Right hindlimb (tissue), 1 donor: ENCODE measurements around the gene CXCR5.

ENCODE experiments used
- DNase-seq: peaks from one replicate; pipeline ENCODE4 v3.0.0-alpha.2; 2018

The CXCR5 gene

GRCh38 chr11:118877487-118878162, 6.1 kb upstream of the CXCR5 start:
- no peak for DNase-seq

- DNase-seq = no peak
These were observed 5.5 kb upstream of the CXCR5 start for GRCh38 chr11:118878163-118878563.

DNA sequence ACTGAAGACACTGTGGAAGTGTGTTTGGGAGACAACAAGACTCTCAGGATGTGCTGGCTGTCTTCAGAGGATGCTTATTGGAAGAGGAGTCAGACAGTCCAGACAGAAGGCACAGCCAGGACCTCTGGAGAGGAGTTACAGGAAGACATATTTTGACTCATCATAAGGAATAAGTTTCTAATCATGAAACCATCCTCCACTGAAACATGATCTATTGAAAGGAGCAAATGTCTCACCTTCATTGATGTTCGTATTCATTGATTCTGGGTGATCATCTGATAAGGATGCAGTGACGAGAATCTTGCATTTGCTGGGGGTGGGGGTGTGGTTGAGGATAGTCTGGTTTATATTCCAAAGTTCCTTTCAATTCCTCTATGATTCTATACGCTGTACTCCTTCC, 2.5 kb upstream of the CXCR5 start:
- no peak for DNase-seq

DNA sequence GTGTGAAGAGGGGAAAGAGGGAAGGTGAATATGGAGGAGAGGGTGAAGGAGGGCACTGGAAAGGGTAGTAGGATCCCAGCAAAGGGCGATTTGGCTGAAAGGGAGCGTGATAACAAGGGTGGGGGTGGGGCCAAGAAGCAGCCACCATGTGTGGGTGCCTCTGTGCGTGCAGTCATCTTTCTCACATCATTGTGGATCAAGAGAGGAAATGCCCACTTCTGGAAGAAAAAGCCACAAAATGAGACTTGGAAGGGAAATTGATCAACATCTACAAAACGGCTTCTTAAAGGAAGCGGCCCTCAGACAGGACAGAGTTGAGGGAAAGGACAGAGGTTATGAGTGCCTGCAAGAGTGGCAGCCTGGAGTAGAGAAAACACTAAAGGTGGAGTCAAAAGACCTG, 1.2 kb upstream of the CXCR5 start:
- no peak for DNase-seq

- no peak for DNase-seq
These were observed 706 bp upstream of the CXCR5 start for GRCh38 chr11:118883004-118883367.

DNA sequence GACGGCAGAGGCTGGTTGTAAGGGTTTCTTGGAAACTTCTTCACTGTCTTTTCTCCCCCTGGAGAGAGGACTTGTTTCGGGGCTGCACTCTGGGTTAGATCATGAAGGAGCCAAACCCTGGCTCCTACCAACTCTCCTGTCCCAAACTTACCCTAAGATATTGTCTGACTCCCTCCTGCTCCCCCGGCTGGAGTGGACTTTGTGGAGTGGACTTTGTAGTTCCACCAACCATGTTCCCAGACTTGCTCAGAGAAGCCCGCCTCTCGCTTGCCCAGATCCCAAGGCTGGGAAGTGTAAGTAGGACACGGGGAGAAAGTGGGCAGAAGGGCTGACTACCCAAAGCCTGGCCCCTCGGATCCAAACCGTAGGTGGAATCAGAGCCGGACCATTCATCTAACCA, 1.2 kb downstream of the CXCR5 start:
- DNase-seq = no peak

DNA sequence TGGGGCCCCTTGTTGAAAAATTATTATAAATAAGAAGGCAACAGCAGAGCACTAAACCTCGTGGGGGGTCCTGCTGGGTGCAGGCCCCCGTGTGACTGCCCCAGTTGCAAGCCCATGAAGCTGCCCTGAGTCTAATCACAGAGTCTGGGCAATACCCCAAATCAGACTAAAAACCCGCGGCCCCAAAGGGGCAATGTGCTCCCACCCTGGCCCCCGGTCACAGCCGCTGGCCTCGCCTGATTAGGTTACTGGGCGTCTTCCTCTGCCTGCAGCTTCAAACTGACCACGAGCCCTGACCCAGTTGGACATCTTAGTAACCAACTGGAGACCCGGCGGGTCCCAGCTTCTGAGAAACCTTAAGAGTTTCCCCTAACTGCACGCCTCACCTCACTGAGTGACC, 1.6 kb downstream of the CXCR5 start:
- DNase-seq = no peak

DNA sequence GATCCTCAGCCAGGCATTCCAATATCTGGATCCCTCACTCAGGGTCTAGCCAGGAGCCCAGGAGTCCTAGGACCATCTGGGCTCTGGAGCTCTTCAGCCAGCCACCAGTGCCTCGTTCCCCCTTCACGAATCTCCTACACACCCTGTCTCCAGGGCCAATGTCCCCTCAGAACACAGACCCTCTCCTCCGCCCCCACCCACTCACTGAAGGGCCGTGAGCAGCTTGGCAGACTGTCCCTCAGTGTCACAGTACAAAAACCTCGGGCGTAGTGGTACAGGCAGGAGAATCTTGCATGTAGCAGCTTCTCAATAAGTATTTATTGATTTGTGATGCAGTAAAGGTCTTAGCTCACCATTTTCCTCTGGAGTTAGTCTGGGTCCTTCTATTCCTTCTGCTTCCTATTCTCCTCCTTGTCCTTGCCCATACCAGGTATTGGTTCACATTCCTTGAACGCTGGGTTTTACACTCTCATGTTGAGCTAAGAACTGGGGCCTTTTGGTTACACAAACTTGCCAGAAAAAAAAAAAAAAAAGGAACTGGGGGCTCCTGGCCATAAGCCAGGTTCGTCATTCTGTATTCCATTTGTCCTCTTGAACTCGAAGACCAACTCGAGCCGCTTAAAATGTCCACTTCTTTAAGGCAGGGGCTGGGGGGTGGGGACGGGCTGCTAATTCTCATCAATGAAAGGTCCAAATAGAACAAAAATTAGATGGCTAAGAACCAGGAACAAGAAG, 2.3 kb downstream of the CXCR5 start:
- DNase-seq = no peak

DNA sequence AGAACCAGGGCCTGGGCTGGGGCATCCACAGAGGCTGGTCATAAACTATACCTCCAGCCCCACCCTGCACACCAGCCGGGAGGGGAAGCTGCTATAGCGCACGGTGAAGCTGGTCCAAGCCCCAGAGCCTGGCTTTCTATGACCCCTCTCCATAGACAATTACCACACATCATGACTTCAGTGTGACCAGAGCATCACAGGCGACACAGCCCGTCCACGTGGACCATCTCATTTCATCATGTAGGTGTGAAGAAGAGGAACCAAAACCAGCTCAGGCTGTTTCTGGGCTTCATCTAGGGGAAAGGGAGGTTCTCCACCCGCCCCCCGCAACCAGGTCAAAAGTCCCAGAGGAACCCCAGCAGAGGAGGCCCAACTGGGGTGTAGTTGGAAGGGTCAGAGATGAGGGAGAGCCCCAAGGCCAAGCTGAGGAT, 3.0 kb downstream of the CXCR5 start:
- DNase-seq = no peak

- no peak for DNase-seq
These were observed 3.5 kb downstream of the CXCR5 start for GRCh38 chr11:118887206-118887605.

- DNase-seq = no peak
These were observed 4.7 kb downstream of the CXCR5 start for GRCh38 chr11:118888398-118888797.

DNA sequence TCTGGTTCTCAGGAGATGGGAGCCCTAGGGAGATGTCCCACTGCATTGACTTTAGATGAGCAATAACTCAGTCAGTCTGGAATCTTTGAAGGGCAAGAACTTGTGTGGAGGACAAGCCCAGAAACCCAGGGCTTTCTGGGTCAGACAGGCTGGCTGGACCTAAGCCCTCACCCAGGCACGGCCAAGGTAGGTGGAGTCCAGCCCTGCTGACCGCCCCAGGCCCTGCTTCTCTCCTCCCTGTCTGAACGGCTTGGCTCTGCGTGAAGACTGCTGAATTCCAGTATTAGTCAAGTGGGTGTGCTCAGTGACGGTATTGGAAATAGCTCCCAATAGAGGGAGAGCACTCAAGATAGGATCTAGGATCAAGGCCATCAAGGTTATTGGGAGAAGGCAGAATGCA, 6.1 kb downstream of the CXCR5 start:
- DNase-seq = no peak

GRCh38 chr11:118892514-118892913, 8.8 kb downstream of the CXCR5 start:
- DNase-seq = no peak

DNA sequence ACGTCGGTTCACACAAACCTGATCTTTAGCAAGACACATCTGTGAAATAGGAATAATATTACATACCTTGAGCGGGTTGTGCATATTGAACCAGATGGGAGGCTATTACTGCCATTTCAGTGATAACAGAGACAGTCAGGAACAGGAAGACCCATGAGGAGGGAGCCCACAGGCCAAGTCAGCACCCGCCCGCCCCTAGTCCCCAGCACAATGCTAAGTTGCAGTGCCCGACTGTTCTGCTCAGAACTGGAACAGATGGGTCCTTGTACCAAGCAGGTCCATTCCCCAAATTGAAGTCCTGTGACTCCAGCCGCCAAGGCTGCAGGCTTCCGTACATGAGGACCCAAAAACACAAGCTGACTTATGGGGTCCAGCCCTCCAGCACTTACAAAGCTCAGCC, 9.3 kb downstream of the CXCR5 start:
- DNase-seq = no peak

DNA sequence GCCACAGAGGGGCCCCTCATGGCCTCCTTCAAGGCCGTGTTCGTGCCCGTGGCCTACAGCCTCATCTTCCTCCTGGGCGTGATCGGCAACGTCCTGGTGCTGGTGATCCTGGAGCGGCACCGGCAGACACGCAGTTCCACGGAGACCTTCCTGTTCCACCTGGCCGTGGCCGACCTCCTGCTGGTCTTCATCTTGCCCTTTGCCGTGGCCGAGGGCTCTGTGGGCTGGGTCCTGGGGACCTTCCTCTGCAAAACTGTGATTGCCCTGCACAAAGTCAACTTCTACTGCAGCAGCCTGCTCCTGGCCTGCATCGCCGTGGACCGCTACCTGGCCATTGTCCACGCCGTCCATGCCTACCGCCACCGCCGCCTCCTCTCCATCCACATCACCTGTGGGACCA, 10.0 kb downstream of the CXCR5 start:
- DNase-seq = no peak

DNA sequence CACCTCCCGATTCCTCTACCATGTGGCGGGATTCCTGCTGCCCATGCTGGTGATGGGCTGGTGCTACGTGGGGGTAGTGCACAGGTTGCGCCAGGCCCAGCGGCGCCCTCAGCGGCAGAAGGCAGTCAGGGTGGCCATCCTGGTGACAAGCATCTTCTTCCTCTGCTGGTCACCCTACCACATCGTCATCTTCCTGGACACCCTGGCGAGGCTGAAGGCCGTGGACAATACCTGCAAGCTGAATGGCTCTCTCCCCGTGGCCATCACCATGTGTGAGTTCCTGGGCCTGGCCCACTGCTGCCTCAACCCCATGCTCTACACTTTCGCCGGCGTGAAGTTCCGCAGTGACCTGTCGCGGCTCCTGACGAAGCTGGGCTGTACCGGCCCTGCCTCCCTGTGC, 10.5 kb downstream of the CXCR5 start:
- DNase-seq = no peak

- DNase-seq = no peak
These were observed 11.7 kb downstream of the CXCR5 start for GRCh38 chr11:118895093-118896039.

DNA sequence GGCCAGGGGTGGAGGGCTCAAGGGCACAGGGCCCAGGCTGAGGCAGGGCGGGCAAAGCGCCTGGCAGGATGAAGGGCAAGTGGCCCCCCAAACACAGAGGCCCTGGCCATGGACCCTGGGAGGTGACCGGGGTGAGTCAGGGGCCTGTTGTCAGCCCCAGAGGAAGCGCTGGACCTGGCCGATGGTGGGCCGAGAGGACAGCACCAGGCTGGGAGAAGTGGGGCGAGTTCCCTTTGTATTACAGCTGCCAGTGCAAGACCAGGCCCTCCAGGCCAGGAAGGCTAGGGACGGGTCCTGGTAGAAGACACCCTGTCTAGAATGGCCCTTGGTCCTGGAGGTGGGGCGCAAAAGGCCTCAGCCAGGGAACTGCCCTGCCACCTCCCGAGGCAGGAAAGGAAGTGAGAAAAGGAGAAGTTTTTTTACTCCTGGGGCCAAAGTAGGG, 12.8 kb downstream of the CXCR5 start:
- DNase-seq = no peak

DNA sequence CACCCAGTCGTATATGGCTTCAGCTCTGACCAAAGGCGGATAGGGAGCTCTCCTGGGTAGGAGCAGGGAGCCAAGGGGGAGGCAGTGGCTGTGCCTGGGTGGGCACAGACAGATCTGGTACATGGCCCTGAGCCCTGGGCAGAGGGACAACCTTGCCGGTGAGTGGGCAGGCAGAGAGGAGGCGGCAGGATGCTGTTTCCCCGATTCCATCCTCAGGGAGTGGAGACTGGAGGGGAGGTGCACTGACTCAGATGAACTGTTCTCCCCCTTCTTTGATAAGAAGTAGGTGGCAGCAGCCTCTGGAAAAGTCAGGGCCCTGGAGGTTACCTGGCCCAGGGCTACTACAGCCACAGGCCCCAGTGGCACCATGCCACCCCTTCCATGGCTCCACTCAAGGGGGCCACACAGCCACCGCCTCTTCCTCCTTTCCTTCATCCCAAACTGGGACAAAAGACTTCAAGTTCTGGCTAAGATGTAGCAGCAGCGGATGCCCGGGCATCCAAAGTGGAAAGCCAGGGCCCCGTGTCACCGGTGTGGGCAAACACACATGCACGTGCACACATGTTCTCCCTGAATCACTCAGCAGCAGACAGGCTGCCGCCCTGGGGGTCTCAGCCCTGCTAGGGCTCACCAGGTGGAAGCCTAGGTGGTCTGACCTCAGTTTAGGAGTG, 13.4 kb downstream of the CXCR5 start:
- no peak for DNase-seq

DNA sequence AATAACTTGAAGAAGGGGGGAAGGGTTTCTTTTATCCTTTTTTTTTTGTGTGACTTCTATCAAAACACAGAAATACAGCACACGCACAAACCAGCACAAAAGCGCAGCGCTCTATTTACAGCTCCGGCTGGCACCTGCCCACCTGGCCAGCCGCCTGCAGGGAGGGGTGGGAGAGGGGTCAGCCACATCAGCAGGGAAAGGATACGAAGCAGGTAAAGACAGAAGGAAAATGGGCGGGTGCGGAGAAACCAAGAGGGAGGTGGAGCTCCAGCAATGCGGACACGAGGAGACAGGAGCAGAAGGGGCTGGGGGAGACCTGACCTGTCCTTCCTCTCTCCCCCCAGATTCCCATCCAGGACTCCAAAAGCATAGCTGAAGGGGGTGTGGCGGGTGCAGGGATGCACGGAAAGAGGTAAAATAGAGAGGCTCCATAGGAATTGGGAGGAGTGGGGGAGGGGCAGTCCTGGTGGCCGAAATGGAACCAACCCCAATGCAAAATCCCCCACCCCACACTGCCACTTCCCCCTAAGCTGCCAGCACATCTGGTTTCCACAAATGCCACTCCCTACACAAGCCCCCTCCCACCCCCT, 14.1 kb downstream of the CXCR5 start:
- no peak for DNase-seq

DNA sequence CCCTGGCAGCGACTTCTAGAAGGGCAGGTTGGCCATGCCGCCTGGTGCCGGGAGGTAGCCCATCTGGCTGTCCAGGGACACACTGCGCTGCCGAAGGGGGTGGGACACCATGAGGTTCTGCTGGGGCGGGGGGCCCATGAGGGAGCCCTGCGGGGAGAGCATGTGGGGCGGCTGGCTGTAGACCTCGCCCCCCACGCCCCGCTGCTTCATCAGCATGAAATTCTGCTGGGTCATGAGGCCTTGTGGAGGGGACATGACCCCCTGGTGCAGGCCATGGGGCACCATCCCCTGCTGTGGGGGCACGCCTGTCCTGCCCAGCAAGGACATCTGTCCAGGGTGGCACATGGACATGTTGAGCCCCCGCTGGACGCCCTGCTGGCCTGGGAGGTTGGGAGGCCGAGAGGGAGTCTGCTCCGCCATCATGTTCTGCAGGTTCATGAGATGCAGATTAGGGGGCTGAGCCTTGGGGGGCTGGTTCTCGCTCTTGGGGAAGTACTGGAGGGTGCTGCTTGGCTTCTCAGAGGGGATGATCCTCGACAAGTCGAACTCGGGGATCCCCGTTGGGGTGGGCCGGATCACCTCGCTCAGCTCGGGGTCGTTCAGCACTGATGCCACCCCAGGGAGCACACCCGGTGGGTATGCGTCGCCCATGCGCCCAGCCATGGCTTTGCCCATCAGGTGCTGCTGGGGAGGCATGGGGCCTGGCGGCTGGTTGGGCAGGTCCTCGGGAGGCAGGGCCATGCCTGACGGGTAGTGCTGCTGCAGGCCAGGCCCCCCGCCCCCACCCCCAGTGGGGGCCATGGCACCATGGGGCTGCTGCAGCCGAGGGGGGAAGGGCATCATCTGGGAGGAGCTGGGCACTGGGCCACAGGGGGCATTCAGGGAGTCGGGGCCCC, 15.0 kb downstream of the CXCR5 start:
- DNase-seq = no peak

DNA sequence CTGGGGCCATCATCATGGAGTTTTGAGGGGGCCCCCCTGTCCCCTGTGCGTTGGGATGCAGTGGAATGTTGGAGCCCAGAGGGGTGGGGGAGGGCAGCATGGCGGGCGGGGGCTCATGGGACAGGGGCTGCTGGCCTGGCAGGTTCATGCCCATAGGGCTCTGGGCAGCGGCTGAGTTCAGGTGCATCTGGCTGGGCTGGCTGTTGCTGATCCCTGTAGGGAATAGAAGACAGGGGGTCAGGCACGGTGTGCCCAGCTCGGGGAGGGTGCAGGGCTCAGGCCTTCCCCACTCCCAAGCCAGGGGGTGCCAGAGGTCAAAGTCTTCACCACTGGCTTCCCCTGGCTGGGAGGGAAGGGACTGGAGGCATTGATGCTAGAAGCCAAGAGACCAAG, 15.6 kb downstream of the CXCR5 start:
- no peak for DNase-seq
